Panc1 (cell line): ENCODE results near the gene CHPT1. TPM values are rescaled to one million over a fixed set of nuclear protein-coding genes. Genes with fewer than 3 reads are reported as not detected.

Experiments used
- ATAC-seq: fragments of 200-7000 bp; cut with Tn5 transposase; 2 replicates; pipeline ENCODE4 v1.9.1; 2020; ENCODE audit warnings: mild to moderate bottlenecking, moderate library complexity
- BruUV-seq: library from RNA; stranded (reverse); fragments of 400-500 nt; replicated peaks from 2 replicates; lab custom pipeline; 2021; lab: Mats Ljungman, UMichigan
- CTCF ChIA-PET: fragments of 300-600 bp; sonication (Branson Sonifier 250); formaldehyde crosslinking; loops from one replicate; lab custom pipeline; 2022; ENCODE audit warnings: antibody characterized with exemption; lab: Charles Lee
- POLR2A ChIA-PET: fragments of 300-600 bp; sonication (Branson Sonifier 250); formaldehyde crosslinking; loops from one replicate; lab custom pipeline; 2022; ENCODE audit warnings: antibody characterized with exemption; lab: Charles Lee
- DNase-seq: peaks from one replicate; pipeline ENCODE4 v3.0.0-alpha.2; 2010; ENCODE audit warnings: low read depth, low spot score
- H3K27ac ChIP-seq: 2 replicates; pipeline ENCODE4 v1.5.1; 2011; ENCODE audit warnings: mild to moderate bottlenecking, low read length, inconsistent platforms
- H3K27me3 ChIP-seq: fragments of 200-500 bp; sonication (Bioruptor generic); 2 replicates; pipeline ENCODE4 v1.6.0; 2014; ENCODE audit warnings: low read length, inconsistent platforms; ENCODE audit not compliant: control insufficient read depth, insufficient read depth
- H3K36me3 ChIP-seq: fragments of 200-500 bp; sonication (Bioruptor generic); 2 replicates; pipeline ENCODE4 v1.5.1; 2014; ENCODE audit warnings: inconsistent platforms, mild to moderate bottlenecking, low read length, moderate library complexity; ENCODE audit not compliant: control insufficient read depth, insufficient read depth
- H3K4me1 ChIP-seq: 2 replicates; pipeline ENCODE4 v1.5.1; 2011; ENCODE audit warnings: inconsistent platforms, mild to moderate bottlenecking, low read length, moderate library complexity; ENCODE audit not compliant: control insufficient read depth, insufficient read depth
- H3K4me3 ChIP-seq, 2 experiments: 2 replicates each; pipeline ENCODE4 v1.5.1; 2011 to 2012; ENCODE audit warnings: low read depth in 2 of 2, low read length in 2 of 2, mild to moderate bottlenecking in 2 of 2, inconsistent platforms in 1 of 2, moderate library complexity in 1 of 2
- H3K9me3 ChIP-seq: fragments of 200-500 bp; sonication (Bioruptor generic); 2 replicates; pipeline ENCODE4 v1.5.1; 2014; ENCODE audit warnings: low read depth, mild to moderate bottlenecking, inconsistent platforms, low read length, moderate library complexity; ENCODE audit not compliant: control insufficient read depth, insufficient read depth
- CTCF ChIP-seq: fragments of 450-650 bp; IDR thresholded peaks from 2 replicates; pipeline ENCODE4 v1.5.1; 2017; ENCODE audit warnings: mild to moderate bottlenecking
- POLR2AphosphoS5 ChIP-seq: IDR thresholded peaks from 2 replicates; pipeline ENCODE4 v1.6.1; 2012; ENCODE audit warnings: mild to moderate bottlenecking, low read depth, low read length, moderate library complexity
- REST ChIP-seq, 2 experiments: IDR thresholded peaks; 2 replicates each; pipeline ENCODE4 v1.6.1; 2011 to 2012; ENCODE audit warnings: low read depth in 2 of 2, control low read depth in 1 of 2, low read length in 1 of 2, mild to moderate bottlenecking in 1 of 2, moderate library complexity in 1 of 2; ENCODE audit not compliant: insufficient read depth in 1 of 2
- SIN3A ChIP-seq: IDR thresholded peaks from 2 replicates; pipeline ENCODE4 v1.6.1; 2012; ENCODE audit warnings: low read depth, mild to moderate bottlenecking, low read length, moderate library complexity, borderline replicate concordance; ENCODE audit not compliant: insufficient read depth
- TCF7L2 ChIP-seq: IDR thresholded peaks from 2 replicates; pipeline ENCODE4 v1.6.1; 2011; ENCODE audit warnings: mild to moderate bottlenecking, low read depth, low read length, inconsistent platforms
- in situ Hi-C: cut with HindIII; loops from 2 replicates; pipeline ENCODE4 v1.10.0; 2016; ENCODE audit warnings: low sequenced_read_pairs, low pct_unique_long_range_greater_than_20kb
- intact Hi-C: fragments of 100-400 bp; cut with micrococcal nuclease; formaldehyde crosslinking; loops from one replicate; pipeline ENCODE4 v1.10.0; 2022; ENCODE audit not compliant: unreplicated experiment
- total RNA-seq: library from RNA; stranded (reverse); gene quantifications from one replicate; pipeline ENCODE4 v1.2.1, GENCODE V29; 2021; ENCODE audit not compliant: unreplicated experiment

CHPT1 gene
- total RNA-seq, 1 experiment from 2014 or later: 78.3 TPM

- intact Hi-C loops (loop anchor here (10.0 kb wide), 1 partner anchor 280 kb away; no protein-coding TSS in a partner anchor), in situ Hi-C loops (no loop called here)
- H3K27me3 ChIP-seq: no peaks in the 10 kb centered on the region
- peaks cover 12% of the 10 kb centered on the region for H3K4me1 ChIP-seq
- DNase-seq: no peak
- TF ChIP-seq CTCF (no peak), REST (IDR thresholded peaks at IDR 0.05; ENCODE audit: insufficient read depth in 1 of 2, low read depth in 2 of 2, low read length in 1 of 2) (no peak), TCF7L2 (no peak), SIN3A (no peak), POLR2AphosphoS5 (no peak)
- no peak overlapping the region for H3K4me3 ChIP-seq
- ATAC-seq: no peak
- no TSS peak for BruUV-seq
- peaks cover 3% of the 10 kb centered on the region; the same call in 1 of the 2 replicates for H3K36me3 ChIP-seq
- ChIA-PET CTCF (no interaction called here), POLR2A (interaction anchor here (0.7 kb wide), 1 partner anchor 13 kb away, joined by 4 read pairs; no protein-coding TSS in a partner anchor)
- H3K27ac ChIP-seq: no peak overlapping the region
- H3K9me3 ChIP-seq: no peaks in the 10 kb centered on the region
Measured at GRCh38 chr12:101694986-101695385, 2.5 kb upstream of the CHPT1 start.

GRCh38 chr12:101695706-101696105 is 1.7 kb upstream of the CHPT1 start:
- POLR2A ChIA-PET: interaction anchor here (0.7 kb wide), 1 partner anchor 12 kb away, joined by 4 read pairs; no protein-coding TSS in a partner anchor
- CTCF ChIA-PET: no interaction called here
- H3K4me1 ChIP-seq: peaks cover 20% of the 10 kb centered on the region
- DNase-seq (no peak), ATAC-seq (no peak)
- peaks cover 3% of the 10 kb centered on the region; the same call in 1 of the 2 replicates for H3K36me3 ChIP-seq
- in situ Hi-C loops: no loop called here
- H3K27me3 ChIP-seq: no peaks in the 10 kb centered on the region
- no peaks in the 10 kb centered on the region for H3K9me3 ChIP-seq
- intact Hi-C loops: loop anchor here (10.0 kb wide), 1 partner anchor 281 kb away; no protein-coding TSS in a partner anchor
- H3K4me3 ChIP-seq: no peak overlapping the region
- H3K27ac ChIP-seq: no peak overlapping the region
- TF ChIP-seq TCF7L2: no peak
- no peak for TF ChIP-seq CTCF
- no peak for TF ChIP-seq SIN3A
- no peak for TF ChIP-seq REST (IDR thresholded peaks at IDR 0.05; ENCODE audit: insufficient read depth in 1 of 2, low read depth in 2 of 2, low read length in 1 of 2)
- TF ChIP-seq POLR2AphosphoS5: no peak
- BruUV-seq: no TSS peak
